ENCODE results near the gene HIF1AN. TPM values are rescaled to one million over a fixed set of nuclear protein-coding genes. Genes with fewer than 3 reads are reported as not detected.

The HIF1AN gene
- total RNA-seq, 1 experiment from 2014 or later = 58.7 TPM

DNA sequence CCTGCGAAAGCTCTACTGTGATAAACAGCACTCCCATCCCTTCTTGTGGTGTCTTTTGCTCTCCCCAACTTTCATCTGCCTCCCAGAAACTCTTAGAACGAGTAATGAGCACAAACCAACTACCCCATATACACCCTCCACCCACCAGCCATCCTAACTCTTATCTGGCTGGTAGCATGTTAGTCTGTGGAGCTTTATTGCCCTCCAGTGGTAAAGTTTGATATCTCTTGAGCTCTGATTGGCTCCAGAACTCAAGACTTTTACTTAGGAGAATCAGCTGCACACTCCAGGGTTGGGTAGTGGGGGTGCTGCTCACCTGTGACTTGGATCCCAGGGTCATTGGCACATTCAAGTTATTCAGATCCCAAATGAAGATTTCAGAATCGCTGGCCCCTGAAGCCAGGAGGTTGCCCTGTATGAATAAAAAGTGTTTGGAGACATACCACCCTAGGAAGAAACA lies 27.0 kb upstream of the HIF1AN start:
- no peak overlapping the region for H3K4me3 Mint-ChIP-seq
- WGBS (ENCODE audit: extremely low coverage, insufficient read length, low lambda C conversion rate) = no CpG with 5 or more reads among the region's 3 CpGs
- Histone ChIP-seq H2BK5ac (ENCODE audit: insufficient read length, low read length) (no peak overlapping the region), H2AFZ (ENCODE audit: low read length) (no peak overlapping the region), H3K23ac (ENCODE audit: insufficient read length, low read depth, low read length) (no peak overlapping the region), H4K5ac (ENCODE audit: insufficient read length, low read depth, low read length) (no peak overlapping the region), H3K23me2 (ENCODE audit: insufficient read length, low read depth, low read length, poor library complexity, severe bottlenecking) (no peaks in the 10 kb centered on the region), H3K56ac (ENCODE audit: insufficient read length, low read depth, low read length) (no peak overlapping the region), H3K27me3 (ENCODE audit: insufficient read depth, low read length) (no peaks in the 10 kb centered on the region), H4K20me1 (ENCODE audit: control insufficient read depth, insufficient read depth, insufficient read length) (no peaks in the 10 kb centered on the region), H3K27ac (ENCODE audit: insufficient read length, low read depth, low read length) (no peak overlapping the region), H4K8ac (replicated peaks; ENCODE audit: insufficient read length, low read depth, low read length) (no peak overlapping the region), H3K4me1 (ENCODE audit: insufficient read depth, low read length) (no peaks in the 10 kb centered on the region), H2BK120ac (ENCODE audit: low read depth, low read length, poor library complexity, severe bottlenecking) (no peak overlapping the region), H3K4ac (ENCODE audit: low read depth, low read length) (no peak overlapping the region), H3K9ac (ENCODE audit: extremely low read depth, insufficient read length, low read length) (no peak overlapping the region), H2BK12ac (ENCODE audit: insufficient read length, low read depth, low read length) (no peak overlapping the region), H2AK5ac (ENCODE audit: insufficient read length, low read length) (no peak overlapping the region), H3K79me1 (ENCODE audit: insufficient read depth, low read depth, low read length, poor library complexity, severe bottlenecking) (no peaks in the 10 kb centered on the region), H3K14ac (ENCODE audit: insufficient read depth, low read length) (no peak overlapping the region), H3K18ac (ENCODE audit: insufficient read length, low read depth, low read length) (no peak overlapping the region), H3K79me2 (ENCODE audit: insufficient read depth, low read length) (no peaks in the 10 kb centered on the region), H3K4me2 (ENCODE audit: insufficient read depth, insufficient read length, low read length) (no peak overlapping the region), H2BK15ac (ENCODE audit: low read depth, low read length) (no peak overlapping the region), H2BK20ac (ENCODE audit: low read depth, low read length, poor library complexity, severe bottlenecking) (no peak overlapping the region), H3T11ph (ENCODE audit: low read length) (no peak overlapping the region), H3K9me3 (ENCODE audit: control insufficient read depth, low read depth, low read length) (no peaks in the 10 kb centered on the region), H4K91ac (ENCODE audit: insufficient read length, low read depth, low read length) (no peak overlapping the region)
- TF ChIP-seq, protein P1, sequence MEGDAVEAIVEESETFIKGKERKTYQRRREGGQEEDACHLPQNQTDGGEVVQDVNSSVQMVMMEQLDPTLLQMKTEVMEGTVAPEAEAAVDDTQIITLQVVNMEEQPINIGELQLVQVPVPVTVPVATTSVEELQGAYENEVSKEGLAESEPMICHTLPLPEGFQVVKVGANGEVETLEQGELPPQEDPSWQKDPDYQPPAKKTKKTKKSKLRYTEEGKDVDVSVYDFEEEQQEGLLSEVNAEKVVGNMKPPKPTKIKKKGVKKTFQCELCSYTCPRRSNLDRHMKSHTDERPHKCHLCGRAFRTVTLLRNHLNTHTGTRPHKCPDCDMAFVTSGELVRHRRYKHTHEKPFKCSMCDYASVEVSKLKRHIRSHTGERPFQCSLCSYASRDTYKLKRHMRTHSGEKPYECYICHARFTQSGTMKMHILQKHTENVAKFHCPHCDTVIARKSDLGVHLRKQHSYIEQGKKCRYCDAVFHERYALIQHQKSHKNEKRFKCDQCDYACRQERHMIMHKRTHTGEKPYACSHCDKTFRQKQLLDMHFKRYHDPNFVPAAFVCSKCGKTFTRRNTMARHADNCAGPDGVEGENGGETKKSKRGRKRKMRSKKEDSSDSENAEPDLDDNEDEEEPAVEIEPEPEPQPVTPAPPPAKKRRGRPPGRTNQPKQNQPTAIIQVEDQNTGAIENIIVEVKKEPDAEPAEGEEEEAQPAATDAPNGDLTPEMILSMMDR (conservative IDR thresholded peaks at IDR 0.05) = peak; percentile 81
- H3K27me3 Mint-ChIP-seq (ENCODE audit: low read depth) = peaks cover 56% of the 10 kb centered on the region
- H3K27ac Mint-ChIP-seq = no peak overlapping the region; a peak in 1 of 7 replicates
- H3K36me3 Mint-ChIP-seq (ENCODE audit: insufficient read depth in 1 of 3, low read depth in 3 of 3) = no peaks in the 10 kb centered on the region; a peak in 1 of 7 replicates
- H3K9me3 Mint-ChIP-seq = no peaks in the 10 kb centered on the region
- H3K4me1 Mint-ChIP-seq = peaks cover 2% of the 10 kb centered on the region in 2 experiments; a peak in 2 of 4 replicates
- DNase-seq = peak; percentile 44

All from H9 (cell line).